M059J (cell line): ENCODE data around the gene FGGY. TPM values are rescaled to one million over a fixed set of nuclear protein-coding genes. Genes with fewer than 3 reads are reported as not detected.
"Not testable (repeated sequence)": the region's sequence is repeated elsewhere in the genome, so short reads cannot be mapped to it uniquely, and the experiment has no call there.

Experiments used
- DNase-seq: peaks from one replicate; pipeline ENCODE4 v3.0.0-alpha.2; 2012; ENCODE audit warnings: low read depth
- total RNA-seq: library from RNA; depleted of rRNA; stranded (reverse); fragments of >200 nt; shearing (Covaris generic); gene quantifications from 2 replicates; pipeline ENCODE4 v1.2.3, GENCODE V29; 2014

Gene FGGY
- total RNA-seq, 1 experiment from 2014 or later, result 5.4 TPM

GRCh38 chr1:59350521-59350920 lies 53.6 kb downstream of the FGGY start:
- DNase-seq, result no peak

GRCh38 chr1:59352065-59352464 lies 55.2 kb downstream of the FGGY start:
- no peak for DNase-seq

- DNase-seq, result no peak
Observed at GRCh38 chr1:59353453-59353852, 56.6 kb downstream of the FGGY start.

DNA sequence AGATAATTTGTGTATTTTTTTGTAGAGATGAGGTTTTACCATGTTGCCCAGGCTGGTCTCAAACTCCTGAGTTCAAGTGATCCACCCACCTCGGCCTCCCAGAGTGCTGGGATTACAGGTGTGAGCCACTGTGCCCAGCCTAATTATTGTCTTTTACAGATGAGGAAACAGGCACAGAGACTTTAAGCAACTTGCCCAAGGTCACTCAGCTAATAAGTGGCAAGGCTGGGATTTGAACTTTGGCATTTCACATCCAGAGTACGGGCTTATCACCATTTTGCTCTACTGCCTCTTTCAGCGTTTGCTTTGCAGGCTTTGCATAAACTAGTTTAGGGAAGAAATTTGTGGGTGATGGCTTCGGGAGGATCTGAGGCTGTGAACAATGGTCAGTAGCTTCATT lies 57.3 kb downstream of the FGGY start:
- DNase-seq, result not testable (repeated sequence)

DNA sequence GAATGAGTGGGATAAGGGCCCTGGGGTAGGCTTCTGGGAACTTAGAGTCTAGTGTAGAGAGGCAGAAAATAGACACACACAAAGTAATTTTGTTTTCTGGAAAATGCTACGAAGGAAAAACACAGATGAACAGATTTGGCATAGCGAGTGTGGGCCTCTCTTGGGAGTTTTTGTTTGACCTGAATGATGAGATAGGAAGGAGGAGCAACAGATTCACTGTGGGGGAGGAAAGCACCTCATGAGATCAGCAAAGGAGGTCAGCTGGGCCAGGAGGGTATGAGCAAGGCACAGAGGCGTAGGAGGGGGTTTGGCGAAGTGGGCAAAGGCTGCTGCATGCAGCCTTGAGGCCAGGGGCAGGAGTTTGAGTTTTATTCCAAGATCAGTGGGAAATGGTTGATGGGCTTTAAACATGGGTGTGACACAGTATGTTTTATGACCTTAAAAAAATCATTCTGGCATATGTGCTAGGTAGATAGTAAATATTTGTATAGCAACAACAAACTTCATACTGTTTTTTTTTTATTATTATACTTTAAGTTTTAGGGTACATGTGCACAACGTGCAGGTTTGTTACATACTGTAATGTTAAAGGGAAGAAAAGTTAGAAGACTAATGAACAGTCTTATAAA lies 57.9 kb downstream of the FGGY start:
- no peak for DNase-seq

- DNase-seq, result no peak
Observed at GRCh38 chr1:59355361-59355760, 58.5 kb downstream of the FGGY start.

- DNase-seq, result no peak
Observed at GRCh38 chr1:59356627-59357026, 59.7 kb downstream of the FGGY start.

DNA sequence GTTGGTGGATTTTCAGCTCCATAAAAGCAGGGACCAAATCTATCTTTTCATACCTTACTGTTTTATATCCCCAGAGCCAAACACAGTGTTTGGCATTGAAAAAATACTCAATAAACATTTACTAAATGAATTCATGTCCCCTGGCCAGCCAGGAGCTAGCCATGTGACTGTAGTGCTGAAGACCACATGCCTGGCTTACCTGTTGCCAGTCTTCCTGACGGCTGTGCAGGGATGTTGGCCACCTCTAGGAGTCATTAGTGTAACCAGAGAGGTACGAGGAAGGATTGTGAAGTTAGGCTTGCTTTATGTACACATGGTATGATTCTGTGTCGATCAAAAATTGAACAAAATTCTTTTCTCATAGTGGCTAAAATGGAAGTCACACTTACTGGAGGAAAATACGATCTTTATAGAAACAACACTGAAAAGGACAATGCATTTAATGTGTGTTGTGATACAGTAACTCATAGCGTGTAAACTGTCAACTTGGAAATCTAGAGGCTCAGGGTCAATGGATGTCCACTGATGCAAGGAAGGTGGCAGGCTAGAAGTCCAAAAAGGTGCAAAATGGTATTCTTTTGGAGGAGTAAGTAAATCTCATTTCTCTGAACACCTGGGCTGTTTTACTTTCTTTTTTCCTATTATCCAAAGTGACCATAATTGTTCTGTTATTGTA lies 60.9 kb downstream of the FGGY start:
- no peak for DNase-seq

DNA sequence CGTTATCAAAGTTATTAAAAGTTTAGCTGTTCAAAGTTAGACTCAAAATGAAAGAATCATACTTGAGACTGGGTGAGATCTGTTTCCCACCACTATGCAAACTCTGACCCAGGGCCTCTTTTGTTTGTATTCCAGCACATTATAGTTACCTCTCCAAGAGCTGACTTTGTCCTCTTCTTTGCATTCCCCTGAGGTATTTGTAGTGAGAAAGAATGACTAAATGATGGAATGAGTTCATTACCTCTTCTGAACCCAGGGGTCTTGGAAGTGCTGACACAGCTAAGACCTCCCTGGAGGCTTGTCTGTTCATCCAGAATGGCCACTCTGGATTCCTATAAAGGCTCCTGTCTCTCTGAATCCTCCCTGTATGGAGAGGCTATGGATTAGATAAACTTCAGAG lies 62.4 kb downstream of the FGGY start:
- DNase-seq, result no peak

DNA sequence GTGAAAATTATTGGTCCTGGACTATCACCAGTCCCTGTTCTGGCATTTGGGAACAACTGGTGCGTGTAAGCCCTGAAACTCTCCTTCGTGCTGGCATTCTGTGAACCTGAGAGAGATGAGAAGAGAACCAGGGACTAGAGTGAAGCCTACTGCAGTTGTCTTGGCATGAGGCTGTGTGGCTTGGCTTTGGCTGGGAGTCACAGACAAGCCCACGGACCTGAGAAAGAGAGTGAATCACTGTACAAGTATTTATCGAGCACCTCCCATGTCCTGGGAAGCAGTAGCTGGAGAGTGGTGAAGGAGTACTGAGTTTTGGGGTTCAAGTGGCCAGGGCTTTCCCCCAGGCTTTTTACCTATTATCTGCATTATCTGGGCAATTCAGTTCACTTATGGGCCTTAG lies 63.3 kb downstream of the FGGY start:
- DNase-seq, result peak; percentile 89

DNA sequence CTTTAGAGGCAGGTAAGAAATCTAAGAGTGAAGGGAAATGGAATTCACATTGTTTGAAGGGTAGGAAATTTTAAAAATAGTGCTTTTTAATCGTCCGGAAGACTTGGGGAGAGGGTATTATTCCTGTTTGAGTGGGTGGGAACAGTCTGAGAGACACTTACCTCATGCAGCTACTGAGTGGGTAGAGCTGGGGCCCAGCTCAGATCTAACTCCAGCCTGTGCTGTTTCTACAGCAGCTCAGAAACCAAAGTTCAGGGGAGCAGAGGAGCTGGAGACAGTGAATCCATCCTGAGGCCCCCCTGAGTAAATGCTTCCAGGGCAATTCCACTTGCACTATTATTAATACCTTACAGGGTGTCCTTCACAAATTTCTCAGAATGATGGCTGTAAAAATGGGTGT lies 63.8 kb downstream of the FGGY start:
- DNase-seq, result no peak

- no peak for DNase-seq
Observed at GRCh38 chr1:59361766-59362165, 64.9 kb downstream of the FGGY start.

GRCh38 chr1:59364037-59364436 lies 67.1 kb downstream of the FGGY start:
- DNase-seq, result no peak

- DNase-seq, result no peak
Observed at GRCh38 chr1:59366346-59366745, 69.5 kb downstream of the FGGY start.

- peak; percentile 74 for DNase-seq
Observed at GRCh38 chr1:59367301-59368007, 70.6 kb downstream of the FGGY start.

DNA sequence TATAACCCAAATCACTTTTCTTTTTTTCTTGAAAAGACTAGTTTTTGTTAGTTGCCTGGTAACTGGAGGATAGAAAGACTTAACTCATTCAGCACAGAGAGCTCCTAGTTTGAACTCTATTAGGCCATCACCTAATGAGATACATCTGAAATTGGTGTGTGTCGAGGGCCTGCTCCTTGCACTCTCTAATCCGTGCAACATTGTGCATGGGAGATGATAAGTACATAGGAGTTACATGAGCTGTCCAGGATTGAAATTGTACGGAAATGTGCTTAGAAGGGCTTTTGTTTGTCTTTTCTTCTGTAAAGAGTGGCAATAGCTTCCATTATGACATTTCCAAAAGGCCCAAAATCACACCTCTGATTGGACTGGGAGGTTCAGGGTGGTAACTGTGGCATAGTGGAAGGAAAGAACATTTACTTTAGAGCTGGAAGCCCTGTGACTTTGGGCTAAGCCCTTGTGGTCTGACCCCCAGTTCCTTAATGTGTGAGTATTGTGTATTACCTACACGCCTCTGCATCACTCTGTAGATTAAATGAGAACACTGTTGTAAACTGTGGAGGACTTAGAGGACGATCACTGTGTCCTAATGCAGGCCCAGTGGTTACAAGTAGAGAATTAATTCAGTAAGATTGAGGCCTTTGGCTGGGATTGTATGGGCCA lies 71.2 kb downstream of the FGGY start:
- DNase-seq, result no peak

GRCh38 chr1:59375321-59376220 lies 78.7 kb downstream of the FGGY start:
- DNase-seq, result peak; percentile 100

GRCh38 chr1:59377350-59377904 lies 80.5 kb downstream of the FGGY start:
- no peak for DNase-seq

DNA sequence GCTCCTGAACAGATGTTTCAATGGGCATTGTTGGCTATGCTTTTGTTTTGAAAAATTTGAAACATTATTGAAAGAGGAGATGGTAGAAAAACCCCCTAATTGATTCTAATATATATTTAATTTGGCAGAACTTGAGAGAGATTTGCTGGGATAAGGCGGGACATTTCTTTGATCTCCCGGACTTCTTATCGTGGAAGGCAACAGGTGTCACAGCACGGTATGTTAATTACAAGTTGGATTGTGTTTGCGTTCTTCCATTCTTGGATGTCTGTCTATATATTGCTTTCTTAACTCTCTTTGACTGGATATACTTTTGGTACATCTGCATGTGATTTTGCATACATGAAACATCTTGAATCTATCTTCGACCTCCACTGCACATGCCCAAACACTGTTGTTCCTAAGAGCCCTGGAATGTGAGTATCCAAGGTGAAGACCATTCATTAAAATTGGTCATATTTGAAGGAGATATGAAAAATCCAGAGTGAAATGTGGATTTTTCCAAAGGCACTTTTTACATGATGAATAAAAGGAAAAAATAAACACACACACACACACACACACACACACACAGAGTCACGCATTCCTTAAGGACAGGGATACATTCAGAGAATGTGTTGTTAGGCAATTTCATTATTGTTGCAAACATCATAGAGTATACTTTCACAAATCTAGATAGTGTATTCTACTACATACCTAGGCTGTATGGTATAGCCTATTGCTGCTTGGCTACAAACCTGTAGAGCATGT lies 81.9 kb downstream of the FGGY start:
- DNase-seq, result no peak

- no peak for DNase-seq
Observed at GRCh38 chr1:59379371-59379728, 82.5 kb downstream of the FGGY start.

- DNase-seq, result peak; percentile 34
Observed at GRCh38 chr1:59383963-59384362, 87.1 kb downstream of the FGGY start.
